Endothelial cell of umbilical vein (primary cell): Measurements from ENCODE around the gene MLNR. TPM values are rescaled to one million over a fixed set of nuclear protein-coding genes. Genes with fewer than 3 reads are reported as not detected.

ENCODE experiments used
- BruUV-seq: library from RNA; stranded (reverse); fragments of 400-500 nt; replicated peaks from 2 replicates; lab custom pipeline; 2021; lab: Mats Ljungman, UMichigan
- CTCF ChIA-PET: fragments of 300-600, 350-600 bp; sonication (Branson Sonifier 250); formaldehyde crosslinking; loops from one replicate; lab custom pipeline; 2021; ENCODE audit warnings: antibody characterized with exemption, inconsistent platforms; lab: Charles Lee
- POLR2A ChIA-PET: fragments of 300-600, 350-600 bp; sonication (Branson Sonifier 250); formaldehyde crosslinking; loops from one replicate; lab custom pipeline; 2021; ENCODE audit warnings: antibody characterized with exemption, inconsistent platforms; lab: Charles Lee
- DNase-seq: peaks from one replicate; pipeline ENCODE4 v3.0.0-alpha.2; 2011; ENCODE audit warnings: low read depth, low spot score
- FAIRE-seq: peaks from 2 replicates; lab custom pipeline; 2011; peaks lifted over from hg19 to GRCh38; lab: Jason Lieb, UNC
- H2AFZ ChIP-seq: 2 replicates; pipeline ENCODE4 v1.6.0; 2012; ENCODE audit warnings: low read depth, low read length, control low read depth, inconsistent platforms
- H3K27ac ChIP-seq: 2 replicates; pipeline ENCODE4 v1.5.1; 2011; ENCODE audit warnings: low read depth, mild to moderate bottlenecking, control low read depth, low read length, moderate library complexity; ENCODE audit not compliant: insufficient read depth
- H3K27me3 ChIP-seq, 2 experiments: 2 replicates each; pipeline versions ENCODE4 v1.6.0 to v1.6.1; 2011; ENCODE audit warnings: low read length in 2 of 2, mixed read lengths in 1 of 2; ENCODE audit not compliant: control insufficient read depth in 2 of 2, insufficient read depth in 2 of 2
- H3K36me3 ChIP-seq, 2 experiments: 2 replicates in 1 of 2; 3 replicates in 1 of 2; pipeline ENCODE4 v1.5.1; 2011; ENCODE audit warnings: low read length in 2 of 2, mild to moderate bottlenecking in 1 of 2, moderate library complexity in 1 of 2; ENCODE audit not compliant: control insufficient read depth in 2 of 2, insufficient read depth in 2 of 2; ENCODE audit errors: extremely low read depth in 1 of 2
- H3K4me1 ChIP-seq: 3 replicates; pipeline ENCODE4 v1.5.1; 2011; ENCODE audit warnings: mild to moderate bottlenecking, low read length; ENCODE audit not compliant: control insufficient read depth, insufficient read depth; ENCODE audit errors: extremely low read depth
- H3K4me2 ChIP-seq: 2 replicates; pipeline ENCODE4 v1.6.1; 2011; ENCODE audit warnings: low read length, control low read depth, mixed read lengths; ENCODE audit not compliant: insufficient read depth
- H3K4me3 ChIP-seq, 3 experiments: fragments of 200-600 bp in 1 of 3; sonication (generic), shearing (Covaris generic) in 1 of 3; replicated peaks in 1 of 3; 2 replicates each; pipeline ENCODE4 v1.5.1; 2011 to 2016; ENCODE audit warnings: control low read depth in 3 of 3, low read length in 3 of 3, mild to moderate bottlenecking in 2 of 3, inconsistent platforms in 1 of 3, low read depth in 1 of 3, moderate library complexity in 1 of 3; ENCODE audit not compliant: insufficient read depth in 1 of 3
- H3K79me2 ChIP-seq: 2 replicates; pipeline ENCODE4 v1.6.0; 2012; ENCODE audit warnings: low read length, inconsistent platforms; ENCODE audit not compliant: control insufficient read depth, insufficient read depth
- H3K9ac ChIP-seq: replicated peaks from 2 replicates; pipeline ENCODE3; 2011; ENCODE audit warnings: low read length, control low read depth; ENCODE audit not compliant: insufficient read depth; ENCODE audit errors: extremely low read depth
- H3K9me1 ChIP-seq: replicated peaks from 3 replicates; pipeline ENCODE4 v1.6.0; 2011; ENCODE audit warnings: mild to moderate bottlenecking, low read length; ENCODE audit not compliant: control insufficient read depth, insufficient read depth; ENCODE audit errors: extremely low read depth
- H3K9me3 ChIP-seq: replicated peaks from 2 replicates; pipeline ENCODE4 v1.5.1; 2012; ENCODE audit warnings: low read length, inconsistent platforms; ENCODE audit not compliant: control insufficient read depth, insufficient read depth
- H4K20me1 ChIP-seq: replicated peaks from 2 replicates; pipeline ENCODE3; 2011; ENCODE audit warnings: mild to moderate bottlenecking, low read length; ENCODE audit not compliant: control insufficient read depth, insufficient read depth; ENCODE audit errors: extremely low read depth
- CTCF ChIP-seq, 2 donors: IDR thresholded peaks; 1 replicate in 1 of 2; 2 replicates in 1 of 2; pipeline ENCODE4 v1.5.1; 2011; ENCODE audit warnings: low read length in 2 of 2, mild to moderate bottlenecking in 2 of 2, moderate library complexity in 2 of 2, control low read depth in 1 of 2, inconsistent platforms in 1 of 2, low read depth in 1 of 2; ENCODE audit not compliant: insufficient read depth in 1 of 2; ENCODE audit errors: extremely low read depth in 1 of 2
- GATA2 ChIP-seq: IDR thresholded peaks from 2 replicates; pipeline ENCODE4 v1.7.0; 2011; ENCODE audit warnings: low read depth, mild to moderate bottlenecking, moderate library complexity, mixed read lengths, low read length; ENCODE audit not compliant: insufficient read length, insufficient read depth
- MYC ChIP-seq: IDR thresholded peaks from one replicate; pipeline ENCODE4 v1.6.1; 2011; ENCODE audit warnings: mild to moderate bottlenecking, low read depth, low read length
- POLR2A ChIP-seq: IDR thresholded peaks from 2 replicates; pipeline ENCODE4 v1.6.1; 2012; ENCODE audit warnings: low read depth, mild to moderate bottlenecking, control low read depth, low read length
- dilution Hi-C: fragments of 300-500 bp; cut with MboI; formaldehyde crosslinking; loops from one replicate; pipeline ENCODE4 v1.15.0; 2019; ENCODE audit warnings: low sequenced_read_pairs; ENCODE audit not compliant: extremely low pct_ligation_motif_present
- intact Hi-C: fragments of 100-400 bp; cut with micrococcal nuclease; formaldehyde crosslinking; loops from one replicate; pipeline ENCODE4 v1.10.0; 2022
- polyA plus RNA-seq, 4 experiments: library from polyadenylated mRNA; depleted of rRNA in 3 of 4; stranded (reverse) in 3 of 4; unstranded in 1 of 4; fragments of >200 nt; gene quantifications; 2 replicates each; pipeline versions ENCODE4 v1.2.1 to v1.2.3, GENCODE V29; 2011 to 2012; ENCODE audit warnings: missing spikeins in 1 of 4
- small RNA-seq: library from RNA; depleted of rRNA; stranded (forward); fragments of <200 nt; gene quantifications from one replicate; pipeline ENCODE3, GENCODE V24; 2012; ENCODE audit warnings: low replicate concordance, low read depth; ENCODE audit not compliant: insufficient read depth, insufficient read length
- total RNA-seq: library from RNA; stranded (reverse); gene quantifications from 2 replicates; pipeline ENCODE4 v1.2.3, GENCODE V29; 2021

MLNR gene
- total and polyA plus RNA-seq, 2 donors (not counting 3 experiments of a cell fraction or from before 2014, with no cell fraction given) = not detected

GRCh38 chr13:49271264-49271663, 51.1 kb downstream of the MLNR start:
- dilution Hi-C loops = no loop called here
- H3K4me3 ChIP-seq = no peak overlapping the region
- H2AFZ ChIP-seq = no peak overlapping the region
- intact Hi-C loops = no loop called here
- ChIA-PET POLR2A (no interaction called here), CTCF (interaction anchor here (1.1 to 2.4 kb wide), 2 partner anchors 10 to 97 kb away, joined by 3 to 14 read pairs; no protein-coding TSS in a partner anchor)
- no TSS peak for BruUV-seq
- no peak overlapping the region for H3K9ac ChIP-seq
- H3K27me3 ChIP-seq = no peaks in the 10 kb centered on the region
- no peak for DNase-seq
- H3K4me1 ChIP-seq = no peaks in the 10 kb centered on the region
- H3K79me2 ChIP-seq = no peaks in the 10 kb centered on the region
- no peaks in the 10 kb centered on the region for H3K9me1 ChIP-seq
- H3K27ac ChIP-seq = no peak overlapping the region
- no peak for FAIRE-seq
- TF ChIP-seq MYC (no peak), CTCF (IDR thresholded peaks at IDR 0.05; ENCODE audit: extremely low read depth in 1 of 2, insufficient read depth in 1 of 2, low read depth in 1 of 2, low read length in 2 of 2) (no peak), GATA2 (no peak), POLR2A (no peak)
- H3K9me3 ChIP-seq = no peaks in the 10 kb centered on the region
- no peaks in the 10 kb centered on the region for H4K20me1 ChIP-seq
- H3K36me3 ChIP-seq = peaks cover 0 to 6% of the 10 kb centered on the region in 2 experiments
- no peak overlapping the region for H3K4me2 ChIP-seq

Small RNA genes lying within 50 kb of the gene (small RNA-seq; reads per million reads assigned to genes)
- not detected for gene COX7CP1

Other genes with a start within 250 kb of the MLNR start
- gene FNDC3A, start 244.4 kb upstream of the MLNR start, total RNA-seq = 50.8 and 51.2 TPM in 2 replicates
- 25.8 and 26.3 TPM in 2 replicates for gene FNDC3A, start 244.4 kb upstream of the MLNR start, polyA plus RNA-seq
- 9.1 and 9.9 TPM in 2 replicates for gene CDADC1, start 27.6 kb downstream of the MLNR start, total RNA-seq
- 1.8 and 2.4 TPM in 2 replicates for gene CDADC1, start 27.6 kb downstream of the MLNR start, polyA plus RNA-seq
- 5.8 and 7.2 TPM in 2 replicates for gene CAB39L, start 223.7 kb downstream of the MLNR start, total RNA-seq
- 2.1 and 3.1 TPM in 2 replicates for gene CAB39L, start 223.7 kb downstream of the MLNR start, polyA plus RNA-seq
- 5.4 and 5.6 TPM in 2 replicates for gene SETDB2, start 223.9 kb downstream of the MLNR start, total RNA-seq
- gene SETDB2, start 223.9 kb downstream of the MLNR start, polyA plus RNA-seq = 0.86 and 1.5 TPM in 2 replicates